K562 (cell line): ENCODE data around the gene SCNN1A. TPM values are rescaled to one million over a fixed set of nuclear protein-coding genes. Genes with fewer than 3 reads are reported as not detected.

Experiments
- ARHGAP35 ChIP-seq: fragments of 450-650 bp; IDR thresholded peaks from 2 replicates; pipeline ENCODE4 v1.6.1; 2018; ENCODE audit not compliant: partially characterized antibody
- ATF7 ChIP-seq: fragments of 450-650 bp; IDR thresholded peaks from 2 replicates; pipeline ENCODE4 v1.7.1; 2014; ENCODE audit warnings: mild to moderate bottlenecking, moderate library complexity
- ERF ChIP-seq: fragments of 450-650 bp; formaldehyde crosslinking; IDR thresholded peaks from 2 replicates; pipeline ENCODE4 v1.4.0; 2020; ENCODE audit warnings: mild to moderate bottlenecking, mixed read lengths
- JUND ChIP-seq, 2 experiments: IDR thresholded peaks; 2 replicates in 1 of 2; 3 replicates in 1 of 2; pipeline ENCODE4 v1.6.1; 2011; ENCODE audit warnings: borderline replicate concordance in 2 of 2, low read depth in 2 of 2, low read length in 2 of 2, improper control_type of control experiment in 1 of 2, missing biosample characterization in 1 of 2, missing genetic modification characterization in 1 of 2, missing genetic modification reagents in 1 of 2
- NFRKB ChIP-seq: fragments of 450-650 bp; IDR thresholded peaks from 2 replicates; pipeline ENCODE4 v1.6.1; 2016; ENCODE audit warnings: low read depth
- SMAD1 ChIP-seq: fragments of 150-350 bp; IDR thresholded peaks from 2 replicates; pipeline ENCODE4 v1.6.1; 2014; ENCODE audit warnings: low read length, low read depth; ENCODE audit not compliant: partially characterized antibody
- SOX6 ChIP-seq: fragments of 450-650 bp; IDR thresholded peaks from 2 replicates; pipeline ENCODE4 v1.6.1; 2014; ENCODE audit warnings: mild to moderate bottlenecking
- SPI1 ChIP-seq: IDR thresholded peaks from 2 replicates; pipeline ENCODE4 v1.6.1; 2011; ENCODE audit warnings: low read depth, low read length, control low read depth, borderline replicate concordance
- TOE1 ChIP-seq, 2 experiments: fragments of 450-650 bp in 1 of 2; sonication (generic) in 1 of 2; formaldehyde crosslinking in 1 of 2; IDR thresholded peaks; 2 replicates each; pipeline versions ENCODE4 v1.7.1 to v1.8.0; 2016 to 2022; ENCODE audit warnings: borderline replicate concordance in 2 of 2, mild to moderate bottlenecking in 2 of 2, antibody characterized with exemption in 1 of 2, inconsistent platforms in 1 of 2, low read depth in 1 of 2, missing genetic modification reagents in 1 of 2, moderate library complexity in 1 of 2
- polyA plus RNA-seq, 8 experiments: library from polyadenylated mRNA; depleted of rRNA in 4 of 8; stranded (reverse) in 5 of 8; unstranded in 3 of 8; fragments of >200 nt; fragmentation: Nextera tagmentation in 2 of 8; fragmentation: Illumina TruSeq in 1 of 8; extraction: Ambion mirVana in 2 of 8; extraction: Trizol in 1 of 8; gene quantifications; 2 replicates each; pipeline versions ENCODE4 v1.2.1 to v1.2.3, GENCODE V29; 2011 to 2014; ENCODE audit warnings: inconsistent platforms in 1 of 8, missing spikeins in 1 of 8
- total RNA-seq, 7 experiments: library from RNA; depleted of rRNA in 6 of 7; stranded (reverse); fragments of >200 nt in 6 of 7; fragmentation: Illumina TruSeq in 2 of 7; extraction: Trizol in 2 of 7; gene quantifications; 2 replicates each; pipeline versions ENCODE4 v1.2.1 to v1.2.3, GENCODE V29; 2011 to 2021; ENCODE audit warnings: low replicate concordance in 1 of 7
- TF ChIP-seq, protein P1 (sequence below), 2 experiments: fragments of 450-650 bp in 1 of 2; sonication (generic) in 1 of 2; formaldehyde crosslinking in 1 of 2; IDR thresholded peaks; 2 replicates each; pipeline versions ENCODE4 v1.7.1 to v1.9.0; 2016 to 2022; ENCODE audit warnings: inconsistent platforms in 1 of 2, mild to moderate bottlenecking in 1 of 2, missing genetic modification reagents in 1 of 2
- TF ChIP-seq, protein P2 (sequence below): conservative IDR thresholded peaks from 2 replicates; pipeline ENCODE4 v1.6.1; 2011; ENCODE audit warnings: low read depth, mild to moderate bottlenecking, low read length; ENCODE audit not compliant: control insufficient read depth
- TF ChIP-seq, protein P3 (sequence below): fragments of 450-650 bp; IDR thresholded peaks from 2 replicates; pipeline ENCODE4 v1.7.0; 2016; ENCODE audit warnings: borderline replicate concordance

SCNN1A gene
- total and polyA plus RNA-seq, 9 of the 15 experiments (the other 6 are each of a cell fraction or from before 2014, with no cell fraction given): 0.15 to 0.49 (median 0.32) TPM; not detected in 5

DNA sequence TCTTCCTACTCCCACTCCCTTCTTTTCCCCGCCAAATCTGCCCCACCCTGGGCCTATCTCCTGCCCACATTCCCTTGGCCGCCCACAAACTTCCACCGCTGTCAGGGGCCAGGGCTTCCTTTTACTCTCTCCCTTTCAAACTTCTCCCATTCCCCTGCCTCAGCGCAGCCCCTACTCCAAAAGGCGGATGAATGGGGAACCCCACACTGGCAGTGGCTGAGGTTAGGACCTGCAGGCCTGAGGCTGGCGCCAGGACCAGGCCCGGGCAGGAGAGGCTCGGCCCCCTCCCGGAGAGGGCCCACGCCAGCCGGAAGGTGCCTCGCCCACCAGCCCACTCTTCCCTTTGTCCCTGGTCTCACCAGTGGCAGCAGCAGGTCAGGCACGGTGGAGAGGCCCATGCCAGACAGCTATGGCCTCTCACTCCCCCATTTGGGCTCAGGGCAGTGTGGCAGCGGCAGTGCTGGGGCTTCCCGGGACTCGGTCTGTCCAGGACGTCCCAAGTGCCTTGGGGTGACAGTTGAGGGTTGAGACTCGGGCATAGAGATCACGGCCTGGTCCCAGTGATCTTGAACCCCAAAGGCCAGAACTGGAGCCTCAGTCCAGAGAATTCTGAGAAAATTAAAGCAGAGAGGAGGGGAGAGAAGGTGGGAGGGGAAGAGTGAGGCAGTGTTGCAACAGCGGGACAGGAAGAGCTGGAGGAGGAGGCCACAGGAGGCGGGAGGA lies 33.8 kb downstream of the SCNN1A start, which contains the start of gene TNFRSF1A (continued):
- TF ChIP-seq TOE1 (IDR thresholded peaks at IDR 0.05; ENCODE audit: borderline replicate concordance): 0 out of 2 replicates have a peak, but pooled peaks have one; percentile 63
- no peak for TF ChIP-seq TOE1 (CRISPR knock-in tag; IDR thresholded peaks at IDR 0.05; ENCODE audit: borderline replicate concordance, low read depth)
- peak; percentile 40; the same call in 1 of the 2 replicates for TF ChIP-seq ATF7
- peak; percentile 87; the same call in 1 of the 2 replicates for TF ChIP-seq NFRKB
- no peak for TF ChIP-seq ARHGAP35
- TF ChIP-seq, protein P1, sequence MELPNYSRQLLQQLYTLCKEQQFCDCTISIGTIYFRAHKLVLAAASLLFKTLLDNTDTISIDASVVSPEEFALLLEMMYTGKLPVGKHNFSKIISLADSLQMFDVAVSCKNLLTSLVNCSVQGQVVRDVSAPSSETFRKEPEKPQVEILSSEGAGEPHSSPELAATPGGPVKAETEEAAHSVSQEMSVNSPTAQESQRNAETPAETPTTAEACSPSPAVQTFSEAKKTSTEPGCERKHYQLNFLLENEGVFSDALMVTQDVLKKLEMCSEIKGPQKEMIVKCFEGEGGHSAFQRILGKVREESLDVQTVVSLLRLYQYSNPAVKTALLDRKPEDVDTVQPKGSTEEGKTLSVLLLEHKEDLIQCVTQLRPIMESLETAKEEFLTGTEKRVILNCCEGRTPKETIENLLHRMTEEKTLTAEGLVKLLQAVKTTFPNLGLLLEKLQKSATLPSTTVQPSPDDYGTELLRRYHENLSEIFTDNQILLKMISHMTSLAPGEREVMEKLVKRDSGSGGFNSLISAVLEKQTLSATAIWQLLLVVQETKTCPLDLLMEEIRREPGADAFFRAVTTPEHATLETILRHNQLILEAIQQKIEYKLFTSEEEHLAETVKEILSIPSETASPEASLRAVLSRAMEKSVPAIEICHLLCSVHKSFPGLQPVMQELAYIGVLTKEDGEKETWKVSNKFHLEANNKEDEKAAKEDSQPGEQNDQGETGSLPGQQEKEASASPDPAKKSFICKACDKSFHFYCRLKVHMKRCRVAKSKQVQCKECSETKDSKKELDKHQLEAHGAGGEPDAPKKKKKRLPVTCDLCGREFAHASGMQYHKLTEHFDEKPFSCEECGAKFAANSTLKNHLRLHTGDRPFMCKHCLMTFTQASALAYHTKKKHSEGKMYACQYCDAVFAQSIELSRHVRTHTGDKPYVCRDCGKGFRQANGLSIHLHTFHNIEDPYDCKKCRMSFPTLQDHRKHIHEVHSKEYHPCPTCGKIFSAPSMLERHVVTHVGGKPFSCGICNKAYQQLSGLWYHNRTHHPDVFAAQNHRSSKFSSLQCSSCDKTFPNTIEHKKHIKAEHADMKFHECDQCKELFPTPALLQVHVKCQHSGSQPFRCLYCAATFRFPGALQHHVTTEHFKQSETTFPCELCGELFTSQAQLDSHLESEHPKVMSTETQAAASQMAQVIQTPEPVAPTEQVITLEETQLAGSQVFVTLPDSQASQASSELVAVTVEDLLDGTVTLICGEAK (IDR thresholded peaks at IDR 0.05): peak; percentile 47; the same call in 1 of the 2 replicates
- TF ChIP-seq, protein P1 (CRISPR knock-in tag; IDR thresholded peaks at IDR 0.05): no peak
- TF ChIP-seq SPI1: peak; percentile 20; the same call in 1 of the 2 replicates
- TF ChIP-seq SOX6: no peak
- TF ChIP-seq JUND (IDR thresholded peaks at IDR 0.05; ENCODE audit: borderline replicate concordance, low read depth, low read length): peak; percentile 46; the same call in 1 of the 2 replicates
- no peak; the same call in 2 of the 3 replicates for TF ChIP-seq JUND (tag; IDR thresholded peaks at IDR 0.05; ENCODE audit: borderline replicate concordance, low read depth, low read length)
- TF ChIP-seq, protein P2, sequence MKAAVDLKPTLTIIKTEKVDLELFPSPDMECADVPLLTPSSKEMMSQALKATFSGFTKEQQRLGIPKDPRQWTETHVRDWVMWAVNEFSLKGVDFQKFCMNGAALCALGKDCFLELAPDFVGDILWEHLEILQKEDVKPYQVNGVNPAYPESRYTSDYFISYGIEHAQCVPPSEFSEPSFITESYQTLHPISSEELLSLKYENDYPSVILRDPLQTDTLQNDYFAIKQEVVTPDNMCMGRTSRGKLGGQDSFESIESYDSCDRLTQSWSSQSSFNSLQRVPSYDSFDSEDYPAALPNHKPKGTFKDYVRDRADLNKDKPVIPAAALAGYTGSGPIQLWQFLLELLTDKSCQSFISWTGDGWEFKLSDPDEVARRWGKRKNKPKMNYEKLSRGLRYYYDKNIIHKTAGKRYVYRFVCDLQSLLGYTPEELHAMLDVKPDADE: no peak; the same call in 1 of the 2 replicates
- no peak for TF ChIP-seq ERF (CRISPR knock-in tag)
- TF ChIP-seq, protein P3, sequence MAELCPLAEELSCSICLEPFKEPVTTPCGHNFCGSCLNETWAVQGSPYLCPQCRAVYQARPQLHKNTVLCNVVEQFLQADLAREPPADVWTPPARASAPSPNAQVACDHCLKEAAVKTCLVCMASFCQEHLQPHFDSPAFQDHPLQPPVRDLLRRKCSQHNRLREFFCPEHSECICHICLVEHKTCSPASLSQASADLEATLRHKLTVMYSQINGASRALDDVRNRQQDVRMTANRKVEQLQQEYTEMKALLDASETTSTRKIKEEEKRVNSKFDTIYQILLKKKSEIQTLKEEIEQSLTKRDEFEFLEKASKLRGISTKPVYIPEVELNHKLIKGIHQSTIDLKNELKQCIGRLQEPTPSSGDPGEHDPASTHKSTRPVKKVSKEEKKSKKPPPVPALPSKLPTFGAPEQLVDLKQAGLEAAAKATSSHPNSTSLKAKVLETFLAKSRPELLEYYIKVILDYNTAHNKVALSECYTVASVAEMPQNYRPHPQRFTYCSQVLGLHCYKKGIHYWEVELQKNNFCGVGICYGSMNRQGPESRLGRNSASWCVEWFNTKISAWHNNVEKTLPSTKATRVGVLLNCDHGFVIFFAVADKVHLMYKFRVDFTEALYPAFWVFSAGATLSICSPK: no peak
- TF ChIP-seq SMAD1: peak; percentile 59
